IMR-90 (cell line): Measurements from ENCODE around the gene FBXW11. TPM values are rescaled to one million over a fixed set of nuclear protein-coding genes. Genes with fewer than 3 reads are reported as not detected.

Experiments
- ATAC-seq: fragments of 200-7000 bp; cut with Tn5 transposase; 2 replicates; pipeline ENCODE4 v1.9.1; 2020; ENCODE audit warnings: low read depth, mild to moderate bottlenecking, moderate library complexity
- BruUV-seq: library from RNA; stranded (reverse); fragments of 400-500 nt; replicated peaks from 2 replicates; lab custom pipeline; 2021; lab: Mats Ljungman, UMichigan
- CTCF ChIA-PET: fragments of 300-600 bp; formaldehyde crosslinking; extraction: SDS; loops from one replicate; lab custom pipeline; 2021; ENCODE audit warnings: antibody characterized with exemption; lab: Yijun Ruan, JAX
- POLR2A ChIA-PET: fragments of 300-600 bp; sonication (Branson Sonifier 250); formaldehyde crosslinking; loops from one replicate; lab custom pipeline; 2022; ENCODE audit warnings: antibody characterized with exemption; ENCODE audit not compliant: unreplicated experiment; lab: Charles Lee
- DNase-seq: peaks from one replicate; pipeline ENCODE4 v3.0.0; 2013
- H2AFZ ChIP-seq: replicated peaks from 2 replicates; pipeline ENCODE3; 2013; ENCODE audit warnings: low read length, mild to moderate bottlenecking; ENCODE audit not compliant: poor library complexity
- H2AK5ac ChIP-seq: 2 replicates; pipeline ENCODE4 v1.6.1; 2013; ENCODE audit warnings: low read depth, low read length, inconsistent platforms
- H2AK9ac ChIP-seq: replicated peaks from 2 replicates; pipeline ENCODE3; 2013; ENCODE audit warnings: mild to moderate bottlenecking, low read depth, low read length, moderate library complexity; ENCODE audit not compliant: poor library complexity
- H2BK120ac ChIP-seq: 2 replicates; pipeline ENCODE4 v1.6.1; 2013; ENCODE audit warnings: low read depth, low read length, inconsistent platforms
- H2BK15ac ChIP-seq: 3 replicates; pipeline ENCODE4 v1.6.1; 2013; ENCODE audit warnings: low read depth, low read length, inconsistent platforms
- H2BK20ac ChIP-seq: 2 replicates; pipeline ENCODE4 v1.6.1; 2013; ENCODE audit warnings: low read depth, mild to moderate bottlenecking, inconsistent platforms, low read length, moderate library complexity
- H2BK5ac ChIP-seq: 2 replicates; pipeline ENCODE4 v1.6.1; 2013; ENCODE audit warnings: mild to moderate bottlenecking, low read depth, low read length, inconsistent platforms; ENCODE audit not compliant: poor library complexity, severe bottlenecking
- H3K14ac ChIP-seq: replicated peaks from 2 replicates; pipeline ENCODE4 v1.6.1; 2013; ENCODE audit warnings: low read depth, low read length, inconsistent platforms
- H3K18ac ChIP-seq: 2 replicates; pipeline ENCODE4 v1.6.1; 2013; ENCODE audit warnings: low read depth, low read length, control low read depth
- H3K23ac ChIP-seq: 2 replicates; pipeline ENCODE4 v1.6.1; 2013; ENCODE audit warnings: low read depth, low read length, inconsistent platforms
- H3K27ac ChIP-seq: 2 replicates; pipeline ENCODE4 v1.5.1; 2013; ENCODE audit warnings: mild to moderate bottlenecking, control low read depth, low read length; ENCODE audit not compliant: insufficient read depth
- H3K27me3 ChIP-seq: 2 replicates; pipeline ENCODE4 v1.6.1; 2013; ENCODE audit warnings: low read length; ENCODE audit not compliant: control insufficient read depth, insufficient read depth
- H3K36me3 ChIP-seq: 2 replicates; pipeline ENCODE4 v1.6.1; 2013; ENCODE audit warnings: low read length, mixed read lengths; ENCODE audit not compliant: control insufficient read depth, insufficient read depth
- H3K4ac ChIP-seq: 2 replicates; pipeline ENCODE4 v1.6.1; 2013; ENCODE audit warnings: low read depth, low read length, inconsistent platforms
- H3K4me1 ChIP-seq: 2 replicates; pipeline ENCODE4 v1.6.1; 2013; ENCODE audit warnings: low read length, mixed read lengths; ENCODE audit not compliant: control insufficient read depth, insufficient read depth
- H3K4me2 ChIP-seq: 2 replicates; pipeline ENCODE4 v1.6.1; 2013; ENCODE audit warnings: low read depth, mild to moderate bottlenecking, control low read depth, low read length, moderate library complexity
- H3K4me3 ChIP-seq: 2 replicates; pipeline ENCODE4 v1.5.1; 2013; ENCODE audit warnings: low read depth, mild to moderate bottlenecking, control low read depth, low read length, moderate library complexity; ENCODE audit not compliant: insufficient read depth
- H3K56ac ChIP-seq: 2 replicates; pipeline ENCODE4 v1.6.1; 2013; ENCODE audit warnings: low read length, inconsistent platforms; ENCODE audit not compliant: insufficient read depth; ENCODE audit errors: extremely low read depth
- H3K79me1 ChIP-seq, 2 experiments: 2 replicates each; pipeline ENCODE4 v1.6.1; 2013; ENCODE audit warnings: low read length in 2 of 2, inconsistent platforms in 1 of 2, low read depth in 1 of 2
- H3K9ac ChIP-seq: 2 replicates; pipeline ENCODE4 v1.6.1; 2013; ENCODE audit warnings: low read depth, low read length, control low read depth
- H3K9me1 ChIP-seq: 2 replicates; pipeline ENCODE4 v1.6.1; 2013; ENCODE audit warnings: low read length, inconsistent platforms; ENCODE audit not compliant: insufficient read depth
- H3K9me3 ChIP-seq: 2 replicates; pipeline ENCODE4 v1.6.1; 2013; ENCODE audit warnings: low read length; ENCODE audit not compliant: control insufficient read depth, insufficient read depth
- H4K20me1 ChIP-seq: 2 replicates; pipeline ENCODE4 v1.6.1; 2013; ENCODE audit warnings: low read length, inconsistent platforms; ENCODE audit not compliant: insufficient read depth
- H4K5ac ChIP-seq: 2 replicates; pipeline ENCODE4 v1.6.1; 2013; ENCODE audit warnings: mild to moderate bottlenecking, low read depth, low read length, control low read depth
- H4K8ac ChIP-seq, 2 experiments: 2 replicates each; pipeline ENCODE4 v1.6.1; 2013; ENCODE audit warnings: low read depth in 2 of 2, low read length in 2 of 2, control low read depth in 1 of 2, inconsistent platforms in 1 of 2
- H4K91ac ChIP-seq: 2 replicates; pipeline ENCODE4 v1.6.1; 2013; ENCODE audit warnings: low read depth, low read length, inconsistent platforms; ENCODE audit not compliant: insufficient read depth
- MAZ ChIP-seq: IDR thresholded peaks from 2 replicates; pipeline ENCODE4 v1.6.1; 2012; ENCODE audit warnings: low read depth, mild to moderate bottlenecking, low read length, improper control_type of control experiment, moderate library complexity, borderline replicate concordance
- WGBS, 2 experiments: methylation state at CpG; one replicate each; pipeline versions ENCODE4 v1.1.5 to v1.1.7; 2013; ENCODE audit warnings: missing lambda C conversion rate in 2 of 2; ENCODE audit not compliant: insufficient read length in 1 of 2; ENCODE audit errors: extremely low coverage in 2 of 2; 5-methylcytosine and 5-hydroxymethylcytosine counted together
- dilution Hi-C: fragments of 300-500 bp; cut with HindIII; formaldehyde crosslinking; loops from one replicate; pipeline ENCODE4 v1.14.3; 2018; ENCODE audit warnings: low sequenced_read_pairs; ENCODE audit not compliant: unreplicated experiment
- in situ Hi-C: fragments of 300-500 bp; cut with MboI; formaldehyde crosslinking; loops from 3 replicates; pipeline ENCODE4 v1.14.3; 2019; ENCODE audit warnings: low sequenced_read_pairs, inconsistent platforms, mixed read lengths
- intact Hi-C: fragments of 100-400 bp; cut with micrococcal nuclease; formaldehyde crosslinking; loops from 2 replicates; pipeline ENCODE4 v1.10.0; 2022
- polyA plus RNA-seq, 3 experiments: library from polyadenylated mRNA; depleted of rRNA; stranded (reverse); fragments of >200 nt; gene quantifications; 2 replicates each; pipeline ENCODE4 v1.2.3, GENCODE V29; 2012; ENCODE audit warnings: low replicate concordance in 1 of 3
- total RNA-seq: library from RNA; depleted of rRNA; stranded (reverse); fragments of >200 nt; gene quantifications from 2 replicates; pipeline ENCODE4 v1.2.3, GENCODE V29; 2012

The FBXW11 gene
- total and polyA plus RNA-seq, 2 of the 4 experiments (the other 2 are of a cell fraction): 34.3 to 97.1 TPM

DNA sequence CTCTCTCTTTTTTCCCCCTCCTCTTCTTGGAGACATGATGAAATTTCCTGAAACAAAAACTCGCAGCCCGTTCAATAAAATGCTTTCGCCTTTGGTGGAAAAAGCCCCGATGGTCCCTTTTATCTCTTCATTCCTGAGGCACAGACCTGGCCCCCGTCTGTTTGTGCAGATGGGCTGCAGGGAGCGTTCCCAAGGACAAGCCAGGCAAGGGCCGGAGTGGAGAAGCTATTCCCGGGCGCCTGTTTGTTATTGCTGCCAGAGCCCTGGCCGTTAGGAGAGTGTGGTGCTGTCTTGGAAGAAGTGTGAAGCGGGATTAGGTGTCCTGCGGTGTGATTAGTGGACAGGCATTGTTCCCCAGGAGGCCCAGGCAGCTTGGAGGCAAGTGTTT, 149.0 kb downstream of the FBXW11 start:
- Histone ChIP-seq H2AK9ac (no peak overlapping the region), H4K20me1 (no peaks in the 10 kb centered on the region), H3K56ac (no peak overlapping the region), H4K5ac (no peak overlapping the region), H4K91ac (no peak overlapping the region), H3K27me3 (no peaks in the 10 kb centered on the region), H2BK15ac (no peak overlapping the region), H3K27ac (no peak overlapping the region), H3K4me1 (no peaks in the 10 kb centered on the region; the same call in 1 of the 2 replicates), H3K36me3 (peaks cover 2% of the 10 kb centered on the region; the same call in 1 of the 2 replicates), H3K4ac (no peak overlapping the region), H3K14ac (no peak overlapping the region), H3K9ac (no peak overlapping the region), H3K4me3 (no peak overlapping the region), H3K4me2 (no peak overlapping the region), H3K23ac (no peak overlapping the region), H3K79me1 (peaks cover 3 to 10% of the 10 kb centered on the region in 2 experiments; a peak in 3 of 4 replicates), H2BK5ac (no peak overlapping the region), H2AK5ac (no peak overlapping the region), H4K8ac (no peak overlapping the region), H2AFZ (no peak overlapping the region), H2BK20ac (no peak overlapping the region), H3K9me1 (peaks cover 10% of the 10 kb centered on the region; the same call in 1 of the 2 replicates), H3K18ac (no peak overlapping the region), H2BK120ac (no peak overlapping the region), H3K9me3 (no peaks in the 10 kb centered on the region)
- in situ Hi-C loops: loop anchor here (25.0 kb wide), 1 partner anchor 420 kb away; no protein-coding TSS in a partner anchor
- TF ChIP-seq MAZ: no peak
- BruUV-seq: no TSS peak
- ATAC-seq (no peak), DNase-seq (no peak)
- CTCF ChIA-PET: no interaction called here
- 34% methylated on average over 7 of the region's 12 CpGs; no CpG with 5 or more reads in 1 of the 2 experiments for WGBS, 2 experiments
- intact Hi-C loops: no loop called here
- POLR2A ChIA-PET: no interaction called here
- dilution Hi-C loops: no loop called here
